IMR-90 (cell line): Measurements from ENCODE around the gene TMEM53. TPM values are rescaled to one million over a fixed set of nuclear protein-coding genes. Genes with fewer than 3 reads are reported as not detected.
"Not testable (repeated sequence)": the region's sequence is repeated elsewhere in the genome, so short reads cannot be mapped to it uniquely, and the experiment has no call there.

ENCODE experiments used
- ATAC-seq: fragments of 200-7000 bp; cut with Tn5 transposase; 2 replicates; pipeline ENCODE4 v1.9.1; 2020; ENCODE audit warnings: low read depth, mild to moderate bottlenecking, moderate library complexity
- BruUV-seq: library from RNA; stranded (reverse); fragments of 400-500 nt; replicated peaks from 2 replicates; lab custom pipeline; 2021; lab: Mats Ljungman, UMichigan
- CTCF ChIA-PET: fragments of 300-600 bp; formaldehyde crosslinking; extraction: SDS; loops from one replicate; lab custom pipeline; 2021; ENCODE audit warnings: antibody characterized with exemption; lab: Yijun Ruan, JAX
- POLR2A ChIA-PET: fragments of 300-600 bp; sonication (Branson Sonifier 250); formaldehyde crosslinking; loops from one replicate; lab custom pipeline; 2022; ENCODE audit warnings: antibody characterized with exemption; ENCODE audit not compliant: unreplicated experiment; lab: Charles Lee
- DNase-seq: peaks from one replicate; pipeline ENCODE4 v3.0.0; 2013
- H2AFZ ChIP-seq: replicated peaks from 2 replicates; pipeline ENCODE3; 2013; ENCODE audit warnings: low read length, mild to moderate bottlenecking; ENCODE audit not compliant: poor library complexity
- H2AK5ac ChIP-seq: 2 replicates; pipeline ENCODE4 v1.6.1; 2013; ENCODE audit warnings: low read depth, low read length, inconsistent platforms
- H2AK9ac ChIP-seq: replicated peaks from 2 replicates; pipeline ENCODE3; 2013; ENCODE audit warnings: mild to moderate bottlenecking, low read depth, low read length, moderate library complexity; ENCODE audit not compliant: poor library complexity
- H2BK120ac ChIP-seq: 2 replicates; pipeline ENCODE4 v1.6.1; 2013; ENCODE audit warnings: low read depth, low read length, inconsistent platforms
- H2BK15ac ChIP-seq: 3 replicates; pipeline ENCODE4 v1.6.1; 2013; ENCODE audit warnings: low read depth, low read length, inconsistent platforms
- H2BK20ac ChIP-seq: 2 replicates; pipeline ENCODE4 v1.6.1; 2013; ENCODE audit warnings: low read depth, mild to moderate bottlenecking, inconsistent platforms, low read length, moderate library complexity
- H2BK5ac ChIP-seq: 2 replicates; pipeline ENCODE4 v1.6.1; 2013; ENCODE audit warnings: mild to moderate bottlenecking, low read depth, low read length, inconsistent platforms; ENCODE audit not compliant: poor library complexity, severe bottlenecking
- H3K14ac ChIP-seq: replicated peaks from 2 replicates; pipeline ENCODE4 v1.6.1; 2013; ENCODE audit warnings: low read depth, low read length, inconsistent platforms
- H3K18ac ChIP-seq: 2 replicates; pipeline ENCODE4 v1.6.1; 2013; ENCODE audit warnings: low read depth, low read length, control low read depth
- H3K23ac ChIP-seq: 2 replicates; pipeline ENCODE4 v1.6.1; 2013; ENCODE audit warnings: low read depth, low read length, inconsistent platforms
- H3K27ac ChIP-seq: 2 replicates; pipeline ENCODE4 v1.5.1; 2013; ENCODE audit warnings: mild to moderate bottlenecking, control low read depth, low read length; ENCODE audit not compliant: insufficient read depth
- H3K27me3 ChIP-seq: 2 replicates; pipeline ENCODE4 v1.6.1; 2013; ENCODE audit warnings: low read length; ENCODE audit not compliant: control insufficient read depth, insufficient read depth
- H3K36me3 ChIP-seq: 2 replicates; pipeline ENCODE4 v1.6.1; 2013; ENCODE audit warnings: low read length, mixed read lengths; ENCODE audit not compliant: control insufficient read depth, insufficient read depth
- H3K4ac ChIP-seq: 2 replicates; pipeline ENCODE4 v1.6.1; 2013; ENCODE audit warnings: low read depth, low read length, inconsistent platforms
- H3K4me1 ChIP-seq: 2 replicates; pipeline ENCODE4 v1.6.1; 2013; ENCODE audit warnings: low read length, mixed read lengths; ENCODE audit not compliant: control insufficient read depth, insufficient read depth
- H3K4me2 ChIP-seq: 2 replicates; pipeline ENCODE4 v1.6.1; 2013; ENCODE audit warnings: low read depth, mild to moderate bottlenecking, control low read depth, low read length, moderate library complexity
- H3K4me3 ChIP-seq: 2 replicates; pipeline ENCODE4 v1.5.1; 2013; ENCODE audit warnings: low read depth, mild to moderate bottlenecking, control low read depth, low read length, moderate library complexity; ENCODE audit not compliant: insufficient read depth
- H3K56ac ChIP-seq: 2 replicates; pipeline ENCODE4 v1.6.1; 2013; ENCODE audit warnings: low read length, inconsistent platforms; ENCODE audit not compliant: insufficient read depth; ENCODE audit errors: extremely low read depth
- H3K79me1 ChIP-seq, 2 experiments: 2 replicates each; pipeline ENCODE4 v1.6.1; 2013; ENCODE audit warnings: low read length in 2 of 2, inconsistent platforms in 1 of 2, low read depth in 1 of 2
- H3K9ac ChIP-seq: 2 replicates; pipeline ENCODE4 v1.6.1; 2013; ENCODE audit warnings: low read depth, low read length, control low read depth
- H3K9me1 ChIP-seq: 2 replicates; pipeline ENCODE4 v1.6.1; 2013; ENCODE audit warnings: low read length, inconsistent platforms; ENCODE audit not compliant: insufficient read depth
- H3K9me3 ChIP-seq: 2 replicates; pipeline ENCODE4 v1.6.1; 2013; ENCODE audit warnings: low read length; ENCODE audit not compliant: control insufficient read depth, insufficient read depth
- H4K20me1 ChIP-seq: 2 replicates; pipeline ENCODE4 v1.6.1; 2013; ENCODE audit warnings: low read length, inconsistent platforms; ENCODE audit not compliant: insufficient read depth
- H4K5ac ChIP-seq: 2 replicates; pipeline ENCODE4 v1.6.1; 2013; ENCODE audit warnings: mild to moderate bottlenecking, low read depth, low read length, control low read depth
- H4K8ac ChIP-seq, 2 experiments: 2 replicates each; pipeline ENCODE4 v1.6.1; 2013; ENCODE audit warnings: low read depth in 2 of 2, low read length in 2 of 2, control low read depth in 1 of 2, inconsistent platforms in 1 of 2
- H4K91ac ChIP-seq: 2 replicates; pipeline ENCODE4 v1.6.1; 2013; ENCODE audit warnings: low read depth, low read length, inconsistent platforms; ENCODE audit not compliant: insufficient read depth
- CEBPB ChIP-seq: IDR thresholded peaks from 2 replicates; pipeline ENCODE4 v1.6.1; 2012; ENCODE audit warnings: low read depth, low read length, improper control_type of control experiment
- FOS ChIP-seq: fragments of 150-350 bp; IDR thresholded peaks from 2 replicates; pipeline ENCODE4 v1.6.1; 2016; ENCODE audit warnings: low read depth, low read length
- MAFK ChIP-seq: IDR thresholded peaks from 2 replicates; pipeline ENCODE4 v1.6.1; 2012; ENCODE audit warnings: low read depth, low read length, improper control_type of control experiment
- MXI1 ChIP-seq: IDR thresholded peaks from 2 replicates; pipeline ENCODE4 v1.6.1; 2012; ENCODE audit warnings: low read depth, mild to moderate bottlenecking, low read length, moderate library complexity, borderline replicate concordance
- NFE2L2 ChIP-seq: fragments of 150-350 bp; IDR thresholded peaks from 2 replicates; pipeline ENCODE4 v1.6.1; 2016; ENCODE audit warnings: low read depth, mild to moderate bottlenecking, low read length
- RAD21 ChIP-seq: IDR thresholded peaks from 2 replicates; pipeline ENCODE4 v1.6.1; 2012; ENCODE audit warnings: low read length, improper control_type of control experiment
- RFX5 ChIP-seq: IDR thresholded peaks from 2 replicates; pipeline ENCODE4 v1.8.0; 2012; ENCODE audit warnings: low read depth, mild to moderate bottlenecking, low read length, moderate library complexity
- WGBS, 2 experiments: methylation state at CpG; one replicate each; pipeline versions ENCODE4 v1.1.5 to v1.1.7; 2013; ENCODE audit warnings: missing lambda C conversion rate in 2 of 2; ENCODE audit not compliant: insufficient read length in 1 of 2; ENCODE audit errors: extremely low coverage in 2 of 2; 5-methylcytosine and 5-hydroxymethylcytosine counted together
- dilution Hi-C: fragments of 300-500 bp; cut with HindIII; formaldehyde crosslinking; loops from one replicate; pipeline ENCODE4 v1.14.3; 2018; ENCODE audit warnings: low sequenced_read_pairs; ENCODE audit not compliant: unreplicated experiment
- in situ Hi-C: fragments of 300-500 bp; cut with MboI; formaldehyde crosslinking; loops from 3 replicates; pipeline ENCODE4 v1.14.3; 2019; ENCODE audit warnings: low sequenced_read_pairs, inconsistent platforms, mixed read lengths
- intact Hi-C: fragments of 100-400 bp; cut with micrococcal nuclease; formaldehyde crosslinking; loops from 2 replicates; pipeline ENCODE4 v1.10.0; 2022
- polyA plus RNA-seq, 3 experiments: library from polyadenylated mRNA; depleted of rRNA; stranded (reverse); fragments of >200 nt; gene quantifications; 2 replicates each; pipeline ENCODE4 v1.2.3, GENCODE V29; 2012; ENCODE audit warnings: low replicate concordance in 1 of 3
- total RNA-seq: library from RNA; depleted of rRNA; stranded (reverse); fragments of >200 nt; gene quantifications from 2 replicates; pipeline ENCODE4 v1.2.3, GENCODE V29; 2012

Gene TMEM53
- total and polyA plus RNA-seq, 2 of the 4 experiments (the other 2 are of a cell fraction): 2.7 to 6.3 TPM

- H3K4me3 ChIP-seq: no peak overlapping the region
- H4K8ac ChIP-seq: no peak overlapping the region
- H3K9me3 ChIP-seq: no peaks in the 10 kb centered on the region
- H2BK5ac ChIP-seq: no peak overlapping the region
- H2BK15ac ChIP-seq: no peak overlapping the region
- no peak overlapping the region for H3K4ac ChIP-seq
- no peaks in the 10 kb centered on the region for H3K27me3 ChIP-seq
- peak overlapping the region; percentile 56 for H2AK9ac ChIP-seq
- H3K4me2 ChIP-seq: no peak overlapping the region
- no peak overlapping the region for H3K27ac ChIP-seq
- ATAC-seq (no peak), DNase-seq (no peak)
- H3K9ac ChIP-seq: no peak overlapping the region
- H4K5ac ChIP-seq: no peak overlapping the region
- peaks cover 6% of the 10 kb centered on the region for H3K9me1 ChIP-seq
- H2AK5ac ChIP-seq: no peak overlapping the region
- 65% methylated on average over 4 of the region's 10 CpGs; no CpG with 5 or more reads in 1 of the 2 experiments for WGBS, 2 experiments
- peaks cover 2% of the 10 kb centered on the region; the same call in 1 of the 2 replicates for H3K4me1 ChIP-seq
- H2BK20ac ChIP-seq: no peak overlapping the region
- H2BK120ac ChIP-seq: no peak overlapping the region
- peaks cover 5 to 10% of the 10 kb centered on the region in 2 experiments; a peak in 2 of 4 replicates for H3K79me1 ChIP-seq
- dilution Hi-C loops (no loop called here), in situ Hi-C loops (no loop called here), intact Hi-C loops (no loop called here)
- ChIA-PET CTCF (no interaction called here), POLR2A (no interaction called here)
- no peaks in the 10 kb centered on the region for H3K36me3 ChIP-seq
- H4K20me1 ChIP-seq: no peaks in the 10 kb centered on the region
- no peak overlapping the region for H2AFZ ChIP-seq
- no peak overlapping the region for H3K56ac ChIP-seq
- no peak overlapping the region for H3K23ac ChIP-seq
- TF ChIP-seq CEBPB (no peak), FOS (no peak), MAFK (no peak), NFE2L2 (no peak), MXI1 (no peak), RFX5 (no peak), RAD21 (no peak)
- no peak overlapping the region for H3K14ac ChIP-seq
- H3K18ac ChIP-seq: no peak overlapping the region
- no TSS peak for BruUV-seq
- H4K91ac ChIP-seq: no peak overlapping the region
These were observed 3.3 kb downstream of the TMEM53 start for GRCh38 chr1:44670751-44671640.

GRCh38 chr1:44666719-44667118, 7.6 kb downstream of the TMEM53 start:
- H3K9me1 ChIP-seq, H4K8ac ChIP-seq, in situ Hi-C loops, H2AFZ ChIP-seq, H3K14ac ChIP-seq, H4K91ac ChIP-seq, H3K4me2 ChIP-seq, H3K4ac ChIP-seq, ATAC-seq, H3K9me3 ChIP-seq, H3K27ac ChIP-seq, DNase-seq, H2AK9ac ChIP-seq, H2BK15ac ChIP-seq, intact Hi-C loops, H2AK5ac ChIP-seq, H3K9ac ChIP-seq, CTCF ChIA-PET, BruUV-seq, H3K79me1 ChIP-seq, H4K20me1 ChIP-seq, POLR2A ChIA-PET, dilution Hi-C loops, H4K5ac ChIP-seq, H3K36me3 ChIP-seq, H3K4me1 ChIP-seq, H2BK120ac ChIP-seq, H3K4me3 ChIP-seq, H2BK5ac ChIP-seq, H3K23ac ChIP-seq, H3K56ac ChIP-seq, H3K27me3 ChIP-seq, H2BK20ac ChIP-seq, H3K18ac ChIP-seq: not testable (repeated sequence)
- no CpG with 5 or more reads among the region's 1 CpG for WGBS, 2 experiments
